Fibroblast of mammary gland (primary cell): ENCODE results near the gene ZNF185.

Source experiments
- DNase-seq: peaks from one replicate; pipeline ENCODE4 v3.0.0-alpha.2; 2010; ENCODE audit warnings: low read depth
- H3K4me3 ChIP-seq: 2 replicates; pipeline ENCODE4 v1.5.1; 2011; ENCODE audit warnings: low read depth, mild to moderate bottlenecking, low read length, moderate library complexity; ENCODE audit not compliant: control insufficient read depth
- CTCF ChIP-seq: conservative IDR thresholded peaks from 2 replicates; pipeline ENCODE4 v1.5.1; 2011; ENCODE audit warnings: low read depth, low read length, inconsistent platforms; ENCODE audit not compliant: control insufficient read depth, insufficient read depth

Gene ZNF185

DNA sequence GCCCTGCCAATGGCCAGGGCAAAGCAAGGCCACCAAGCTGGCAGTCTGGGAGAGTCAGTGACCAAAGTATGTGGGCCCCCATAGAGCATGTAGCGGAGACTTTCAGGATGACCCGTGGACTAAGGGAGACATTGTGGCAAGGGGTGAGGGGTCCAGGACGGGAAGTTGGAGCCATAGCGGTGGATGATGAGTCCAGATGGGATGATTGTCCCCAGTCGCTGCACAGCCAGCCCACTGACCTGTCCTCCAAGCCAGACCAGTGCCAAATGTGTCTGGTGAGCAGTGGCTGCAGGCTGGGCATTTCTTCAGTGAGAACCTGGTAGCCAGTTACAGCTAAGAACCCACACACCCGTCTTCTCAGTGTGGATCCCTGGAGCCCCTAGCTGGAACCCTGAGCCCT, 34.3 kb downstream of the ZNF185 start:
- TF ChIP-seq CTCF: no peak
- DNase-seq: no peak
- no peak overlapping the region for H3K4me3 ChIP-seq

DNA sequence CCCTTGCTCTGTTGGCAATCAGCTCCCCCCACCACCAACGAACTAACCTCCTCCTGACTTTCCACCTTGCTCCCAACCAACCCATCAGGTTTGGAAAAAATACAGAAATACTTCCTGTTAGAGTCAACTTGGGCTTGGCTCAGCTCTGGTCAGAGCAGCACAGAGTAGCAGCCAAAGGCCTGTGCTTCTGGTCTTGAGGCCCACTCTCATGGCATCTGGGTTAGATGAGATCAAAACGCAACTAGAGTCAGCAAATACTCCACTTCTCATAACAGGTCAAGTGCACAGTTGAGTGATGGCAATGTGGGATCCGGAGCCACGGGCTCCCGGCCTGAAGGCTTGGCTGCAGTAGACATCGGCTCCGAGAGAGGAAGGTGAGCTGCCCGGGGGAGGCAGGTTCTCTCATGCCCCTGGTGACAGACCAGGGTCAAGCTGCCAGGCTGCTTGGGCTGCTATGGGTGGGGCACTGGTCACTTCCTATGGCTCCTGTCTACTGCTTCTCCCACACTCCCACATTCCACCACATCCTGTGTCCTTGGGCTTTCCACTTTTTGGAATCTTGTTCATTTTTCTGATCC, 34.8 kb downstream of the ZNF185 start:
- DNase-seq: no peak
- no peak for TF ChIP-seq CTCF
- H3K4me3 ChIP-seq: no peak overlapping the region

DNA sequence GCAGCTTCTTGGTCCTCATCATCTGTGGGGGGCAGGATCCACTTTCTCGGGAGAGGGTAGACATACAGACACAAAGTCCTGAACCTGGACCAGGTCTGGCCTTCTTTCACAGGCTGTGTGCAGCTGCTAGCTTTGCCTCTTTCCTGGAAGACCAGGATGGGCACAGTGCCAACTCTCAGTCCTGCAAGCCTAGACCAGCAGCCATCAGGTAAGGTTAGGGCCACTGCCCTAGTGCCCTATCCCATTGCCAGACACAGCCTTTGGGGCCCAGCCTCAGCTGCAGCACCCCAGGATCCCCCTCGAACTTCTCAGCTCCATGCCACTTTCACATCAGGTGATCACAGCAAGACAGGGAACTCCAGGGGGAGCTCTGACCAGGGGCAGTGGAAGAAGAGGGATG, 38.4 kb downstream of the ZNF185 start:
- no peak for TF ChIP-seq CTCF
- no peak for DNase-seq
- H3K4me3 ChIP-seq: no peak overlapping the region

- H3K4me3 ChIP-seq: no peak overlapping the region
- no peak for TF ChIP-seq CTCF
- DNase-seq: no peak
Observed at GRCh38 chrX:152937236-152937635, 39.4 kb downstream of the ZNF185 start.

DNA sequence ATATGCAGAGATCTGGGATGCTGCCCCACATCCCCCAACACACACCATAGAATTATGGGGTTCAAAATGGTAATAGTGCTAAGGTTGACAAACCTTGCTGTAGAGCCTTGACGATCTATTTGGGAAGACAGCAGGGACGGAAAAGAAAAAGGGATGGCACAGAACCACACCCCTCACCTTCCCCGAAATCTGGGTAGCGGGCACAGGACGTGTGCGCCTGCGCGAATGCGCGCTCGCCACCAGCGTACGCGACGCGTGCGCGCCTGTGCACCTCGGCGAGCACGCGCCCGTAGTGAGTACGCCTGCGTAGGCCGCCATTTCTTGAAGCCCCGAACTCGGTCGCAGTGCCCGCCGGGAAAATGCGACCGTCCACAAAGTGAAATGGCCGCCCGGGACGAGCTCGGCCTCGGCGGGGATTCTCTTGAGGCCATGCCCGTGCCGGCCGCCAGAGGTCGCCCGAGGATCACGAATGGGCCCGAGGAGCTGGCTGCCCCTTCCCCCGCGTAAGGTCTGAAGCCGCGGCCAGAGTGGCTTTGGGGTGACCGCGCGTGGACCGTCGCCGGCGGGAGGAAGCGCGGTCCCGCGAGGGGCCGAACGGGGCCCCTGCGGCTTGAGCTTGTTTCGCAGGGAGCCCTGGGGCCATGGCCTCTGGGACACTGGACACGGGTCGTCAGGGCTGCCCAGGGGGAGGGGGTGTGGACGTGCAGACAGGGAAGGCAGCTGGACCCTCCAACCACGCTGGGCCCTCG, 43.6 kb downstream of the ZNF185 start:
- peak; percentile 48 for TF ChIP-seq CTCF
- peak; percentile 88 for DNase-seq
- peak overlapping the region; percentile 72 for H3K4me3 ChIP-seq

GRCh38 chrX:152942077-152942442, 44.2 kb downstream of the ZNF185 start:
- TF ChIP-seq CTCF: no peak
- peak overlapping the region; percentile 56 for H3K4me3 ChIP-seq
- DNase-seq: no peak
